GM12875 (cell line): ENCODE data around the gene SLCO1B1.
"Not testable (repeated sequence)": the region's sequence is repeated elsewhere in the genome, so short reads cannot be mapped to it uniquely, and the experiment has no call there.

Source experiments
- H3K4me3 ChIP-seq: one replicate; pipeline ENCODE4 v1.5.1; 2011; ENCODE audit warnings: low read depth, low read length, control low read depth
- TF ChIP-seq, protein P1 (sequence below): IDR thresholded peaks from 2 replicates; pipeline ENCODE4 v1.5.1; 2011; ENCODE audit warnings: low read depth, mild to moderate bottlenecking, control low read depth, inconsistent platforms, low read length, moderate library complexity, borderline replicate concordance; ENCODE audit not compliant: insufficient read depth

Gene SLCO1B1, protein sequence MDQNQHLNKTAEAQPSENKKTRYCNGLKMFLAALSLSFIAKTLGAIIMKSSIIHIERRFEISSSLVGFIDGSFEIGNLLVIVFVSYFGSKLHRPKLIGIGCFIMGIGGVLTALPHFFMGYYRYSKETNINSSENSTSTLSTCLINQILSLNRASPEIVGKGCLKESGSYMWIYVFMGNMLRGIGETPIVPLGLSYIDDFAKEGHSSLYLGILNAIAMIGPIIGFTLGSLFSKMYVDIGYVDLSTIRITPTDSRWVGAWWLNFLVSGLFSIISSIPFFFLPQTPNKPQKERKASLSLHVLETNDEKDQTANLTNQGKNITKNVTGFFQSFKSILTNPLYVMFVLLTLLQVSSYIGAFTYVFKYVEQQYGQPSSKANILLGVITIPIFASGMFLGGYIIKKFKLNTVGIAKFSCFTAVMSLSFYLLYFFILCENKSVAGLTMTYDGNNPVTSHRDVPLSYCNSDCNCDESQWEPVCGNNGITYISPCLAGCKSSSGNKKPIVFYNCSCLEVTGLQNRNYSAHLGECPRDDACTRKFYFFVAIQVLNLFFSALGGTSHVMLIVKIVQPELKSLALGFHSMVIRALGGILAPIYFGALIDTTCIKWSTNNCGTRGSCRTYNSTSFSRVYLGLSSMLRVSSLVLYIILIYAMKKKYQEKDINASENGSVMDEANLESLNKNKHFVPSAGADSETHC

DNA sequence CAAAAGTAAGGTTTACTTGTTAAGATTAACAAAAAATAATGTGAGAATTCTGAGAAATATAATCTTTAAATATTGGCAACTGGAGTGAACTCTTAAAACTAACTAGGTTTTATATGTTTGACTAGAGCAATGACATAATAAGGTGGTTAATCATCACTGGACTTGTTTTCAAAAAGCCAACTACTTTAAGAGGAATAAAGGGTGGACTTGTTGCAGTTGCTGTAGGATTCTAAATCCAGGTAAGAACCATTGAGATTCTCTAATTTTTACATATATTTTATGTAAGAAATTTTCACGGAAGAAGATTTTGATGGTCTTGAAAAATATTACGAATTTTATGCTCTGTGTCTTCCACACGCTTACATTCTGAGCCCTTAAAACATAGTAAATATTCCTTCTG lies at the start of gene SLCO1B1:
Gene SLCO1B1, plus strand, starts transcription at position 197 of the 400 bp plus-strand sequence. CDS start 10,381 bp downstream, outside the sequence.
- TF ChIP-seq, protein P1, sequence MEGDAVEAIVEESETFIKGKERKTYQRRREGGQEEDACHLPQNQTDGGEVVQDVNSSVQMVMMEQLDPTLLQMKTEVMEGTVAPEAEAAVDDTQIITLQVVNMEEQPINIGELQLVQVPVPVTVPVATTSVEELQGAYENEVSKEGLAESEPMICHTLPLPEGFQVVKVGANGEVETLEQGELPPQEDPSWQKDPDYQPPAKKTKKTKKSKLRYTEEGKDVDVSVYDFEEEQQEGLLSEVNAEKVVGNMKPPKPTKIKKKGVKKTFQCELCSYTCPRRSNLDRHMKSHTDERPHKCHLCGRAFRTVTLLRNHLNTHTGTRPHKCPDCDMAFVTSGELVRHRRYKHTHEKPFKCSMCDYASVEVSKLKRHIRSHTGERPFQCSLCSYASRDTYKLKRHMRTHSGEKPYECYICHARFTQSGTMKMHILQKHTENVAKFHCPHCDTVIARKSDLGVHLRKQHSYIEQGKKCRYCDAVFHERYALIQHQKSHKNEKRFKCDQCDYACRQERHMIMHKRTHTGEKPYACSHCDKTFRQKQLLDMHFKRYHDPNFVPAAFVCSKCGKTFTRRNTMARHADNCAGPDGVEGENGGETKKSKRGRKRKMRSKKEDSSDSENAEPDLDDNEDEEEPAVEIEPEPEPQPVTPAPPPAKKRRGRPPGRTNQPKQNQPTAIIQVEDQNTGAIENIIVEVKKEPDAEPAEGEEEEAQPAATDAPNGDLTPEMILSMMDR = no peak
- no peak within 1 kb of the TSS for H3K4me3 ChIP-seq

DNA sequence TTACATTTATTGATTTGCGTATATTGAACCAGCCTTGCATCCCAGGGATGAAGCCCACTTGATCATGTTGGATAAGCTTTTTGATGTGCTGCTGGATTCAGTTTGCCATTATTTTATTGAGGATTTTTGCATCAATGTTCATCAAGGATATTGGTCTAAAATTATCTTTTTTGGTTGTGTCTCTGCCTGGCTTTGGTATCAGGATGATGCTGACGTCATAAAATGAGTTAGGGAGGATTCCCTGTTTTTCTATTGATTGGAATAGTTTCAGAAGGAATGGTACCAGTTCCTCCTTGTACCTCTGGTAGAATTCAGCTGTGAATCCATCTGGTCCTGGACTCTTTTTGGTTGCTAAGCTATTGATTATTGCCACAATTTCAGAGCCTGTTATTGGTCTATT lies 46.2 kb upstream of the SLCO1B1 start:
- H3K4me3 ChIP-seq = not testable (repeated sequence)

DNA sequence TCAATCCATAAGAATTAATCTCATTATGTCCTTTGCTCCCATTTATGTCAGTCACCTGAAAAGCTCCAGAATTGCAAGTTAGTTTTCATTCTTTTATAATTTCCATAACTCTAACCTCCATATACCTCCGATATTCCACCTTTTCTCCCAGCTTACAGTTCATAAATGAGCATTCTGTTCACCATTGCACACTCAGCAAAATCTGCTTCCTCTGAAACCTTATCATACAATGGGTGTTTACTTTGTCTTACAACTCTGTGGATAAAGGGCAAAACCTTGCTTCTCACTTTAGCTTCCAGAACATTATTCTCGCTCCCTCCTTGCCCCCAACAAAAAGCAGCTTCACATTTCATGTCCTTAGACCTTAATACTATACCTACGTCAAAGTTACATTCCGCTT lies 19.3 kb upstream of the SLCO1B1 start:
- TF ChIP-seq, protein P1 = no peak
- H3K4me3 ChIP-seq = no peak overlapping the region

DNA sequence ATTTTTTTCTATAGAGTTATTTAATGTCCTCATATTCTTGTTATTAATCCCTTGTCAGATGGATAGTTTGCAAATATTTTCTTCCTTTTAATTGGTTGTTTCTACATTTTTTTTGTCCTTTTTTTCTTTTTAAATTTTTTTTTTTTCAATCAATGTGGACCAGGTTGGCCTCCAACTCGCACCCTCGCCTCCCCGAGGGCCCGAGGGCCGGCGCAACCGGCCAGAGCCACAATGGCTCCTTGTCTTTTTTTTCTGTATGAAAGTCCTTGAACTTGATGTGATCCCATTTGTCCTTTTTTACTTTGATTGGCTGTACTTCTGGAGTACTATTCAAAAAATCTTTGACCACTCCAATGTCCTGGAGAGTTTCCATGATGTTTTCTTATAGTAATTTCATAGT lies 17.7 kb upstream of the SLCO1B1 start:
- H3K4me3 ChIP-seq = no peak overlapping the region
- TF ChIP-seq, protein P1 = no peak

DNA sequence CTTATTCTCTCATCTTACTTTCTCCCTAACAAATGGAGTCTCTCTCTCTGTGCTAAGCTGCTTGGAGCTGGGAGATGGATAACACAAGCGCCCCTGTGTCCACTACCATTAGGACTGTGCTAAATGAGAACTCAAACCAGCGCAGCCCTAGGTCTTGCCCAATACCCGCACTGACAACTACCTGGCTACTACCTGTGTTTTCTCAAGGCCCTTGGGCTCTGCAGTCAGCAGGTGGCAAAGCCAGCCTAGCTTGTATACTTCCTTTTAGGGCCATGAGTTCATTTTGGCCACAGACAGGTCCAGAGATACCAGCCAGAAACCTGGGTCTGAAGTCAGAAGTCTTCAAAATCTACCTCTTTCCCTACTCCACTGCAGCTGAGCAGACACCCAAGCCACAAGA lies 13.0 kb upstream of the SLCO1B1 start:
- TF ChIP-seq, protein P1 = no peak
- H3K4me3 ChIP-seq = no peak overlapping the region

DNA sequence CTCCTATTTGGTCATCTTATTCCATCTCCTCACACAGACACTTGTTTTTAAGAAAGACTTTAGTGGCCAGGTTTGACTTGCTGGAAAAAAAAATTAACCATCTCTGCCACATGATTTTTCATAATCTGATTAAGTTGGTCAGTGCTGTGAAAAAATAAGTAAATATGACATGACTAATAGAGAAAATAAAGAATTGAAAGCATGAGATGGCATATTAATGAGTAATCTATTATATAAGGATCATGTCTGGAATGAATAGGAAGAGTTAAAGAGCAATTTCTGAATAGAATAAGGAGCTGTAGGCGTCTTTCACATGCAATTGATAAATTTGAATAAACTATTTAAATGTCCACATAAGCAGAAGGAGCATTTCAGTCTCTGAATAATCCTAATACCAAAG lies 12.2 kb upstream of the SLCO1B1 start:
- TF ChIP-seq, protein P1 = no peak
- no peak overlapping the region for H3K4me3 ChIP-seq

DNA sequence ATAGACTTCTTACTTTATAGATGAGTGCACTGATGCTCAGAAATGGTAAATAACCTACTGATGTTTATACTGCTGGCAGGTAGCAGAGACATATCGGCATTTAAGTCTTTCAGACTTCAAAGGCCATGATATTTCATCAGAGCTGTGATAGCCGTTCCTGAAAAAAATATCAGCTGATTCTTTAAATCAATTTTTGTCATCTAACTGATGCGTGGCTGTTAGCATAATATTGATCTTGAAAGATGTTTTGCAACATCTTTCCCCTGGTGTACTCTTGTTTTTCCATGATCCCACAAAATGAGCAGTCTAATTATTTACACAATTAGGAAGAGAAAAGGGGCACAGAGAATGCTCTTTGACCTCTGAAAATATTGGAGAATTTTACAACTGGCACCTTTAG lies 1.6 kb upstream of the SLCO1B1 start:
- no peak overlapping the region for H3K4me3 ChIP-seq
- TF ChIP-seq, protein P1 = no peak
